Activated T-cell treated with anti-CD3 and anti-CD28 coated beads, Interleukin-2, amount 50 U/mL, for 4 hours (primary cell): ENCODE data around the gene PLA2G3. TPM values are rescaled to one million over a fixed set of nuclear protein-coding genes. Genes with fewer than 3 reads are reported as not detected.

Experiments used
- ATAC-seq, 2 donors: fragments of 200-7000 bp; cut with Tn5 transposase; one replicate each; pipeline ENCODE4 v1.10.0; 2021
- DNase-seq: peaks from one replicate; pipeline ENCODE4 v3.0.0-alpha.2; 2020
- H3K27me3 Mint-ChIP-seq: one replicate; pipeline ENCODE4 v1.8.0; 2021; ENCODE audit warnings: low read depth, mixed read lengths
- H3K36me3 Mint-ChIP-seq: one replicate; pipeline ENCODE4 v1.8.0; 2022; ENCODE audit warnings: mixed read lengths; ENCODE audit not compliant: insufficient read depth
- H3K4me1 Mint-ChIP-seq: one replicate; pipeline ENCODE4 v1.8.0; 2021; ENCODE audit warnings: low read depth, mixed read lengths
- H3K4me3 Mint-ChIP-seq: one replicate; pipeline ENCODE4 v1.8.0; 2021; ENCODE audit warnings: mild to moderate bottlenecking, moderate library complexity, mixed read lengths
- H3K9me3 Mint-ChIP-seq: one replicate; pipeline ENCODE4 v1.8.0; 2021; ENCODE audit warnings: mixed read lengths
- total RNA-seq, 3 donors: library from RNA; stranded (reverse); gene quantifications; one replicate each; pipeline ENCODE4 v1.2.1, GENCODE V29; 2021

PLA2G3 gene
- total RNA-seq, 3 donors from 2014 or later: not detected

- DNase-seq: no peak
- no peaks in the 10 kb centered on the region for H3K4me1 Mint-ChIP-seq
- no peak for ATAC-seq
- no peaks in the 10 kb centered on the region for H3K9me3 Mint-ChIP-seq
- H3K36me3 Mint-ChIP-seq: no peaks in the 10 kb centered on the region
- H3K4me3 Mint-ChIP-seq: no peak overlapping the region
- no peaks in the 10 kb centered on the region for H3K27me3 Mint-ChIP-seq
Measured at GRCh38 chr22:31095637-31096249, 44.6 kb downstream of the PLA2G3 start.

- H3K36me3 Mint-ChIP-seq: no peaks in the 10 kb centered on the region
- no peak overlapping the region for H3K4me3 Mint-ChIP-seq
- DNase-seq (no peak), ATAC-seq (no peak)
- H3K4me1 Mint-ChIP-seq: no peaks in the 10 kb centered on the region
- no peaks in the 10 kb centered on the region for H3K27me3 Mint-ChIP-seq
- no peaks in the 10 kb centered on the region for H3K9me3 Mint-ChIP-seq
Measured at GRCh38 chr22:31094741-31095140, 45.6 kb downstream of the PLA2G3 start.

- ATAC-seq: no peak
- no peak overlapping the region for H3K4me3 Mint-ChIP-seq
- no peaks in the 10 kb centered on the region for H3K27me3 Mint-ChIP-seq
- no peaks in the 10 kb centered on the region for H3K36me3 Mint-ChIP-seq
- no peaks in the 10 kb centered on the region for H3K9me3 Mint-ChIP-seq
- no peak for DNase-seq
- no peaks in the 10 kb centered on the region for H3K4me1 Mint-ChIP-seq
Measured at GRCh38 chr22:31094021-31094551, 46.2 kb downstream of the PLA2G3 start.

GRCh38 chr22:31093086-31093850, 47.0 kb downstream of the PLA2G3 start:
- Mint-ChIP-seq H3K4me1 (no peaks in the 10 kb centered on the region), H3K27me3 (no peaks in the 10 kb centered on the region), H3K36me3 (no peaks in the 10 kb centered on the region), H3K4me3 (no peak overlapping the region), H3K9me3 (no peaks in the 10 kb centered on the region)
- ATAC-seq (no peak), DNase-seq (no peak)

GRCh38 chr22:31092161-31092560, 48.1 kb downstream of the PLA2G3 start:
- Mint-ChIP-seq H3K4me1 (no peaks in the 10 kb centered on the region), H3K4me3 (no peak overlapping the region), H3K36me3 (no peaks in the 10 kb centered on the region), H3K27me3 (no peaks in the 10 kb centered on the region), H3K9me3 (no peaks in the 10 kb centered on the region)
- ATAC-seq (no peak), DNase-seq (no peak)

- ATAC-seq (no peak), DNase-seq (no peak)
- Mint-ChIP-seq H3K36me3 (no peaks in the 10 kb centered on the region), H3K27me3 (no peaks in the 10 kb centered on the region), H3K9me3 (no peaks in the 10 kb centered on the region), H3K4me3 (no peak overlapping the region), H3K4me1 (no peaks in the 10 kb centered on the region)
Measured at GRCh38 chr22:31091106-31091975, 49.0 kb downstream of the PLA2G3 start.

GRCh38 chr22:31090217-31091085, 49.9 kb downstream of the PLA2G3 start:
- ATAC-seq: no peak
- H3K9me3 Mint-ChIP-seq: no peaks in the 10 kb centered on the region
- no peak overlapping the region for H3K4me3 Mint-ChIP-seq
- no peaks in the 10 kb centered on the region for H3K27me3 Mint-ChIP-seq
- DNase-seq: no peak
- H3K4me1 Mint-ChIP-seq: no peaks in the 10 kb centered on the region
- no peaks in the 10 kb centered on the region for H3K36me3 Mint-ChIP-seq

- no peaks in the 10 kb centered on the region for H3K9me3 Mint-ChIP-seq
- DNase-seq (peak; percentile 27), ATAC-seq (no peak)
- no peak overlapping the region for H3K4me3 Mint-ChIP-seq
- H3K36me3 Mint-ChIP-seq: no peaks in the 10 kb centered on the region
- peaks cover 1% of the 10 kb centered on the region for H3K4me1 Mint-ChIP-seq
- H3K27me3 Mint-ChIP-seq: no peaks in the 10 kb centered on the region
Measured at GRCh38 chr22:31089160-31090100, 50.9 kb downstream of the PLA2G3 start.

GRCh38 chr22:31088233-31088986, 51.9 kb downstream of the PLA2G3 start:
- DNase-seq: no peak
- no peak overlapping the region for H3K4me3 Mint-ChIP-seq
- no peak for ATAC-seq
- no peaks in the 10 kb centered on the region for H3K27me3 Mint-ChIP-seq
- no peaks in the 10 kb centered on the region for H3K9me3 Mint-ChIP-seq
- peaks cover 11% of the 10 kb centered on the region for H3K4me1 Mint-ChIP-seq
- no peaks in the 10 kb centered on the region for H3K36me3 Mint-ChIP-seq

- no peak for DNase-seq
- no peaks in the 10 kb centered on the region for H3K9me3 Mint-ChIP-seq
- H3K36me3 Mint-ChIP-seq: no peaks in the 10 kb centered on the region
- no peaks in the 10 kb centered on the region for H3K27me3 Mint-ChIP-seq
- H3K4me1 Mint-ChIP-seq: peaks cover 17% of the 10 kb centered on the region
- no peak overlapping the region for H3K4me3 Mint-ChIP-seq
- ATAC-seq: no peak
Measured at GRCh38 chr22:31087744-31088215, 52.5 kb downstream of the PLA2G3 start.

- ATAC-seq (no peak), DNase-seq (no peak)
- no peaks in the 10 kb centered on the region for H3K36me3 Mint-ChIP-seq
- no peaks in the 10 kb centered on the region for H3K27me3 Mint-ChIP-seq
- no peak overlapping the region for H3K4me3 Mint-ChIP-seq
- H3K9me3 Mint-ChIP-seq: no peaks in the 10 kb centered on the region
- peaks cover 26% of the 10 kb centered on the region for H3K4me1 Mint-ChIP-seq
Measured at GRCh38 chr22:31086703-31087330, 53.5 kb downstream of the PLA2G3 start.

GRCh38 chr22:31085928-31086327, 54.4 kb downstream of the PLA2G3 start:
- H3K27me3 Mint-ChIP-seq: no peaks in the 10 kb centered on the region
- DNase-seq: no peak
- H3K4me3 Mint-ChIP-seq: peak overlapping the region; percentile 83
- no peaks in the 10 kb centered on the region for H3K36me3 Mint-ChIP-seq
- no peak for ATAC-seq
- H3K9me3 Mint-ChIP-seq: no peaks in the 10 kb centered on the region
- H3K4me1 Mint-ChIP-seq: peaks cover 33% of the 10 kb centered on the region
